ENCODE measurements around the gene ZFP14.

DNA sequence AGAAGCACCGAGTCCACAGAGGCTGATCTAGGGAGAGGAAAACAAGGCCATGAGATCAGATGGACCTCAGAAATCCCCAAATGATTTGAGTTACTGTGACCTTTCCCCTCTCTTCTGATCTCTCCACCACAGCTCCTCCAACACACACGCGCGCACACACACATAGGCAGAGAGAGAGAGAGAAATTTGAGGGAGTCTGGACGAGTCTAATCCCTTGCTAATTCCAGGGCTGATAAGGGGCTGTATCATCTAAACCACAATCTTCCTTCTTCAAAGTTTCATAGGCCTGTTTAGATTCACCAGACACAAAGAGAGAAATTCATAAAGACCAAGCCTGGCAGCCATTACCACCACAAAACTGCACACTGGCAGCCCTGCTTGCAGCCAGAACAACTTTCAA is 30.8 kb upstream of the ZFP14 start:
- TF ChIP-seq EZH2 (IDR thresholded peaks at IDR 0.05; ENCODE audit: insufficient read depth, poor library complexity, severe bottlenecking) = no peak
- no peak for TF ChIP-seq EZH2phosphoT487 (IDR thresholded peaks at IDR 0.05; ENCODE audit: insufficient read depth, low read depth)

All from GM23248 (cell line).